Trophoblast cell (in vitro differentiated cells and primary cell): ENCODE measurements around the gene CEBPB.

Source experiments
- DNase-seq, 2 donors: peaks; one replicate each; pipeline ENCODE4 v3.0.0-alpha.2; 2016
- H2AFZ ChIP-seq: 2 replicates; pipeline ENCODE4 v1.6.1; 2013; ENCODE audit warnings: low read length, moderate library complexity, mild to moderate bottlenecking; ENCODE audit not compliant: insufficient read depth, poor library complexity
- H2AK5ac ChIP-seq: 2 replicates; pipeline ENCODE4 v1.6.1; 2013; ENCODE audit warnings: mild to moderate bottlenecking, low read length
- H2BK120ac ChIP-seq: 2 replicates; pipeline ENCODE4 v1.6.1; 2013; ENCODE audit warnings: low read length, mild to moderate bottlenecking, moderate library complexity; ENCODE audit not compliant: insufficient read depth, poor library complexity
- H2BK12ac ChIP-seq: 2 replicates; pipeline ENCODE4 v1.6.1; 2013; ENCODE audit warnings: mild to moderate bottlenecking, low read length, moderate library complexity
- H2BK5ac ChIP-seq: 2 replicates; pipeline ENCODE4 v1.6.1; 2013; ENCODE audit warnings: low read length, low read depth, moderate library complexity, mild to moderate bottlenecking; ENCODE audit not compliant: poor library complexity
- H3K14ac ChIP-seq: 2 replicates; pipeline ENCODE4 v1.6.1; 2013; ENCODE audit warnings: mild to moderate bottlenecking, low read length
- H3K18ac ChIP-seq: 2 replicates; pipeline ENCODE4 v1.6.1; 2013; ENCODE audit warnings: mild to moderate bottlenecking, low read length
- H3K23ac ChIP-seq: 2 replicates; pipeline ENCODE4 v1.6.1; 2013; ENCODE audit warnings: low read length
- H3K27ac ChIP-seq: 2 replicates; pipeline ENCODE4 v1.5.1; 2013; ENCODE audit warnings: low read depth, mild to moderate bottlenecking, inconsistent platforms, low read length, moderate library complexity
- H3K27me3 ChIP-seq: 2 replicates; pipeline ENCODE4 v1.6.1; 2013; ENCODE audit warnings: inconsistent platforms, mild to moderate bottlenecking, low read length, moderate library complexity; ENCODE audit not compliant: insufficient read depth
- H3K36me3 ChIP-seq, 2 experiments: 1 replicate in 1 of 2; 2 replicates in 1 of 2; pipeline ENCODE4 v1.6.1; 2013; ENCODE audit warnings: low read length in 2 of 2, mild to moderate bottlenecking in 2 of 2, moderate library complexity in 1 of 2; ENCODE audit not compliant: insufficient read depth in 2 of 2, control insufficient read depth in 1 of 2
- H3K4ac ChIP-seq: 2 replicates; pipeline ENCODE4 v1.6.1; 2013; ENCODE audit warnings: low read depth, mild to moderate bottlenecking, low read length, moderate library complexity
- H3K4me1 ChIP-seq, 2 experiments: 1 replicate in 1 of 2; 2 replicates in 1 of 2; pipeline ENCODE4 v1.6.1; 2013; ENCODE audit warnings: low read length in 2 of 2, mild to moderate bottlenecking in 2 of 2, moderate library complexity in 1 of 2; ENCODE audit not compliant: insufficient read depth in 2 of 2, control insufficient read depth in 1 of 2
- H3K4me2 ChIP-seq: 2 replicates; pipeline ENCODE4 v1.6.1; 2013; ENCODE audit warnings: inconsistent platforms, mild to moderate bottlenecking, low read length, moderate library complexity
- H3K4me3 ChIP-seq: 2 replicates; pipeline ENCODE4 v1.5.1; 2013; ENCODE audit warnings: mild to moderate bottlenecking, low read depth, low read length, inconsistent platforms
- H3K79me1 ChIP-seq: one replicate; pipeline ENCODE4 v1.6.1; 2013; ENCODE audit warnings: low read length
- H3K79me2 ChIP-seq: 2 replicates; pipeline ENCODE4 v1.6.1; 2013; ENCODE audit warnings: low read length, mild to moderate bottlenecking; ENCODE audit not compliant: control insufficient read depth, insufficient read depth, poor library complexity
- H3K9ac ChIP-seq: 2 replicates; pipeline ENCODE4 v1.6.1; 2013; ENCODE audit warnings: mild to moderate bottlenecking, low read length
- H3K9me3 ChIP-seq: 2 replicates; pipeline ENCODE4 v1.6.1; 2013; ENCODE audit warnings: low read depth, mild to moderate bottlenecking, control low read depth, inconsistent platforms, low read length; ENCODE audit not compliant: insufficient read depth
- H4K12ac ChIP-seq: 2 replicates; pipeline ENCODE4 v1.6.1; 2013; ENCODE audit warnings: low read depth, mild to moderate bottlenecking, low read length, moderate library complexity
- H4K8ac ChIP-seq: 2 replicates; pipeline ENCODE4 v1.6.1; 2013; ENCODE audit warnings: low read depth, mild to moderate bottlenecking, low read length, moderate library complexity
- H4K91ac ChIP-seq: one replicate; pipeline ENCODE4 v1.6.1; 2013; ENCODE audit warnings: low read depth, mild to moderate bottlenecking, low read length, moderate library complexity
- WGBS: extraction: QIAGEN DNeasy Blood & Tissue Kit; methylation state at CpG from one replicate; pipeline ENCODE4 v1.1.7; 2013; ENCODE audit warnings: missing lambda C conversion rate; ENCODE audit not compliant: insufficient read length, insufficient coverage; ENCODE audit errors: extremely low coverage; 5-methylcytosine and 5-hydroxymethylcytosine counted together

Gene CEBPB

DNA sequence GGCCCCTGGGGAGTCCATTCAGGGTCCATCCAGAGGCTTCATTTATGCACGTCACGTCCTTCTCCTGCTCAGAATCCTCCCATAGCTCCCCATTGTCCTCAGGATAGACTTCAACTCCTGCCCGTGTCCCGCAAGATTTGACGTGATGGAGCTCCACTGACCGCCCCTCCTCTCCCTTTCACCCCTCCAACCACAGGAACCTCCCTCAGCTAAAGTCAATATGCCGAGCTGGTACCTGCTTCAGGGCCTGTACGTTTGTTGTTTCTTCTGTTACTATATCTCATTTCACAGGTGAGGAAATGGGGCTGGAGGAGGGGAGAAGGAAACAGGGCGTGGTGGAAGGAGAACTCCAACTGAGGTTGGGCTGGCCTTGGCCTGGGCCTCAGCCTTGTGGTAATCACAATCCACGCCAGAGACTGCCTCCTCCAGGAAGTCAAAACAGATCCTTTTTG, 38.6 kb downstream of the CEBPB start:
- Histone ChIP-seq H4K8ac (no peak overlapping the region), H3K79me1 (peaks cover 10% of the 10 kb centered on the region), H2AFZ (no peak overlapping the region), H3K9me3 (no peaks in the 10 kb centered on the region), H3K27ac (no peak overlapping the region), H3K9ac (no peak overlapping the region), H3K4ac (no peak overlapping the region), H2AK5ac (peak overlapping the region; percentile 22), H2BK12ac (no peak overlapping the region), H3K27me3 (no peaks in the 10 kb centered on the region), H3K4me2 (no peak overlapping the region), H2BK120ac (no peak overlapping the region), H2BK5ac (no peak overlapping the region), H3K79me2 (no peaks in the 10 kb centered on the region), H3K23ac (no peak overlapping the region), H4K12ac (no peak overlapping the region), H3K36me3 (no peaks in the 10 kb centered on the region), H3K4me1 (peaks cover 9 to 11% of the 10 kb centered on the region in 2 experiments), H3K18ac (no peak overlapping the region), H3K4me3 (no peak overlapping the region), H3K14ac (no peak overlapping the region), H4K91ac (no peak overlapping the region)
- no peak for DNase-seq
- WGBS = no CpG with 5 or more reads among the region's 10 CpGs

DNA sequence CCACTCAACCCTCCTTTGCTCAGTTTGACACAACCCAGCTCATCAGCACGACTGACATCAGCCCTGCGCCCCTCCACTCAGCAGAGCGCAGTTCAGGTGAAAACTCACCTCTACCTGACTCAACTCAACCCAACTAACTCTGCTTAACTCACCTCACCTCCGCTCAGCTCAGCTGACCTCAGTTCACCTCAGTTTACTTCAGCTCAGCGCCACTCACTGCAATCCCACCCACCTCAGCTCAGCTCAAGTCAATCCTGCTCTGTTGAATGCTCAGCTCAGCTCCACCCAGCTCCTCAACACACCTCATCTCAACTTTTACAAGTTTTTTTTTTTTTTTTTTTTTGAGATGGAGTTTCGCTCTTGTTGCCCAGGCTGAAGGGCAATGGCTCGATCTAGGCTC, 39.6 kb downstream of the CEBPB start:
- Histone ChIP-seq H3K4me2 (no peak overlapping the region), H2AK5ac (no peak overlapping the region), H3K14ac (no peak overlapping the region), H3K23ac (no peak overlapping the region), H3K79me1 (peaks cover 15% of the 10 kb centered on the region), H3K27me3 (no peaks in the 10 kb centered on the region), H3K4me1 (peaks cover 6 to 9% of the 10 kb centered on the region in 2 experiments), H2BK120ac (no peak overlapping the region), H3K27ac (no peak overlapping the region), H2AFZ (no peak overlapping the region), H4K8ac (no peak overlapping the region), H2BK12ac (no peak overlapping the region), H3K18ac (no peak overlapping the region), H2BK5ac (no peak overlapping the region), H3K9me3 (no peaks in the 10 kb centered on the region), H4K12ac (no peak overlapping the region), H3K4me3 (no peak overlapping the region), H3K36me3 (no peaks in the 10 kb centered on the region), H3K9ac (no peak overlapping the region), H3K79me2 (no peaks in the 10 kb centered on the region), H4K91ac (no peak overlapping the region), H3K4ac (no peak overlapping the region)
- no CpG with 5 or more reads among the region's 7 CpGs for WGBS
- DNase-seq = no peak

DNA sequence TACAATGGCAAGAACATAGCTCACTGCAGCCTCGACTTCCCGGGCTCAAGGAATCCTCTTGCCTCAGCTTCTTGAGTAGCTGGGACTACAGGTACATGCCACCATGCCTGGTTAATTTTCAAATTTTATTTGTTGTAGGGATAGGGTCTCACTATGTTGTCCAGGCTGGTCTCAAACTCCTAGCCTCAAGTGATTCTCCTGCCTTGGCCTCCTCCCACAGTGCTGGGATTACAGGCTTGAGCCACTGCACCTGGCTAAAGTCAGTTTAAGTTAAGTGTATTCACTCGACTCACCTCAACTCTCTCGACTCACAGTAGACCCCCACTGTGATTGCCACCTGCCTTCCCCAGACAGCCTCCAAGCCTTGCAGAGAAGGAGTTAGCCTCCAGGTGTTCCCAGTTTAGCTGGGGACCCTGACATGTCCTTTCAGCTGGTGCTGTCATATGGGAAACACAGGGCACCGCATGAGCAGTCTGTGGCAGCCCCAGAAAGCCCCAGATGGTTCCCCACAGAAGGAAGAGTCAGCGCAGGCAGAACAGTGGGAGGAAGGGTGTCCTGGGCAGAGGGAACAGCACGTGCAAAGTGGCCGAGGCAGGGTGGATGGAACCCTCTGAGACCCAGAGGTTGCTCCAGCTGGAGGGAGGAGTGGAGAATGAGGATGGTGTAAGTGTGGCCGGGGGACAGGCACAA, 40.4 kb downstream of the CEBPB start:
- no peak overlapping the region for H3K4me3 ChIP-seq
- H2BK5ac ChIP-seq = no peak overlapping the region
- WGBS = no CpG with 5 or more reads among the region's 9 CpGs
- H3K4ac ChIP-seq = no peak overlapping the region
- no peaks in the 10 kb centered on the region for H3K9me3 ChIP-seq
- H3K27ac ChIP-seq = no peak overlapping the region
- DNase-seq = no peak
- no peak overlapping the region for H4K8ac ChIP-seq
- H3K79me1 ChIP-seq = peaks cover 15% of the 10 kb centered on the region
- H3K9ac ChIP-seq = no peak overlapping the region
- no peak overlapping the region for H2BK120ac ChIP-seq
- H2BK12ac ChIP-seq = no peak overlapping the region
- no peak overlapping the region for H2AK5ac ChIP-seq
- H4K12ac ChIP-seq = no peak overlapping the region
- peaks cover 6 to 9% of the 10 kb centered on the region in 2 experiments for H3K4me1 ChIP-seq
- H3K27me3 ChIP-seq = no peaks in the 10 kb centered on the region
- no peak overlapping the region for H3K23ac ChIP-seq
- no peaks in the 10 kb centered on the region for H3K36me3 ChIP-seq
- H3K18ac ChIP-seq = no peak overlapping the region
- no peak overlapping the region for H3K4me2 ChIP-seq
- no peak overlapping the region for H4K91ac ChIP-seq
- H3K79me2 ChIP-seq = no peaks in the 10 kb centered on the region
- no peak overlapping the region for H2AFZ ChIP-seq
- H3K14ac ChIP-seq = no peak overlapping the region

DNA sequence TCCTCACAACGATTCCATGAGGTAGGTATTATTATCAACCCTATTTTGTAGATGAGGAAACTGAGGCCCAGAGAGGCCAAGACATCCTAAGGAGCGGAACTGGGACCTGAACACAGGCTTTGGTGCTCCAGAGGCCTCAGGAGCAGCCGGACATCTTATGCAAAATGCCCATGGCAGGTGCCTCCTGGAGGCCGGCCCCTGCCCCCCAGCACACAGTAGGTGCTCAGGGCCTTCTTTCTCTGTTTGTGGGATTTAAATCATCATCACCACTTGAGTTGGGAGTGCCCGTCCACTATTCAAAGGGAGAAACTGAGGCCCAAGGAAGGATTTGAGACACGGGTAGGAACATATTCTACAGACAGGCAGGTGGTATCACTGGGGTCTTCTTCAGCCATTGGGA, 41.2 kb downstream of the CEBPB start:
- Histone ChIP-seq H3K79me2 (no peaks in the 10 kb centered on the region), H3K4me1 (peaks cover 6 to 9% of the 10 kb centered on the region in 2 experiments), H4K12ac (no peak overlapping the region), H2AFZ (no peak overlapping the region), H3K23ac (no peak overlapping the region), H3K36me3 (no peaks in the 10 kb centered on the region), H2BK5ac (no peak overlapping the region), H2BK12ac (no peak overlapping the region), H3K27me3 (no peaks in the 10 kb centered on the region), H3K14ac (no peak overlapping the region), H3K27ac (no peak overlapping the region), H3K9ac (no peak overlapping the region), H3K79me1 (peaks cover 13% of the 10 kb centered on the region), H4K8ac (no peak overlapping the region), H3K4me2 (no peak overlapping the region), H2BK120ac (no peak overlapping the region), H3K4me3 (no peak overlapping the region), H3K4ac (no peak overlapping the region), H4K91ac (no peak overlapping the region), H3K9me3 (no peaks in the 10 kb centered on the region), H2AK5ac (no peak overlapping the region), H3K18ac (no peak overlapping the region)
- no CpG with 5 or more reads among the region's 6 CpGs for WGBS
- DNase-seq = no peak
